ENCODE data around the gene SLC37A3. TPM values are rescaled to one million over a fixed set of nuclear protein-coding genes. Genes with fewer than 3 reads are reported as not detected.
"Not testable (repeated sequence)": the region's sequence is repeated elsewhere in the genome, so short reads cannot be mapped to it uniquely, and the experiment has no call there.

SLC37A3 gene
- total and polyA plus RNA-seq, 5 experiments from 2014 or later, result 7.3 to 38.3 (median 9.6) TPM

GRCh38 chr7:140334341-140335057 is 63.8 kb downstream of the SLC37A3 start:
- Mint-ChIP-seq H3K27ac (peak overlapping the region in 3 of 10 donors; percentile 3 to 34 (median 7)), H3K9me3 (no peaks in the 10 kb centered on the region), H3K27me3 (no peaks in the 10 kb centered on the region), H3K4me3 (no peak overlapping the region), H3K4me1 (peaks cover 0 to 5% (median 0%) of the 10 kb centered on the region in 4 donors), H3K36me3 (peaks cover 0 to 51% (median 7%) of the 10 kb centered on the region in 3 donors)
- ATAC-seq (no peak), DNase-seq (no peak)
- POLR2A ChIA-PET, result no interaction called here

GRCh38 chr7:140333686-140334085 is 64.6 kb downstream of the SLC37A3 start:
- H3K27ac Mint-ChIP-seq, result no peak overlapping the region
- no peak for ATAC-seq
- POLR2A ChIA-PET, result no interaction called here

GRCh38 chr7:140333223-140333622 is 65.1 kb downstream of the SLC37A3 start:
- ATAC-seq (no peak), DNase-seq (no peak)
- H3K27me3 Mint-ChIP-seq, result no peaks in the 10 kb centered on the region
- peaks cover 0 to 45% (median 7%) of the 10 kb centered on the region in 3 donors for H3K36me3 Mint-ChIP-seq
- peaks cover 0 to 5% (median 0%) of the 10 kb centered on the region in 4 donors for H3K4me1 Mint-ChIP-seq
- POLR2A ChIA-PET, result no interaction called here
- H3K9me3 Mint-ChIP-seq, result no peaks in the 10 kb centered on the region
- no peak overlapping the region for H3K27ac Mint-ChIP-seq
- no peak overlapping the region for H3K4me3 Mint-ChIP-seq

More at GRCh38 chr7:140333686-140334085, 64.6 kb downstream of the SLC37A3 start:
- H3K27me3 Mint-ChIP-seq, result no peaks in the 10 kb centered on the region
- no peaks in the 10 kb centered on the region for H3K9me3 Mint-ChIP-seq
- H3K36me3 Mint-ChIP-seq, result peaks cover 0 to 45% (median 7%) of the 10 kb centered on the region in 3 donors
- no peak overlapping the region for H3K4me3 Mint-ChIP-seq
- DNase-seq, result no peak
- peaks cover 0 to 5% (median 0%) of the 10 kb centered on the region in 4 donors for H3K4me1 Mint-ChIP-seq

- Mint-ChIP-seq H3K4me3 (no peak overlapping the region), H3K36me3 (peaks cover 0 to 28% (median 3%) of the 10 kb centered on the region in 3 donors), H3K4me1 (peaks cover 0 to 5% (median under 1%) of the 10 kb centered on the region in 4 donors), H3K9me3 (no peaks in the 10 kb centered on the region), H3K27me3 (no peaks in the 10 kb centered on the region), H3K27ac (peak overlapping the region in 2 of 10 donors; percentile 22 to 58)
- DNase-seq (no peak), ATAC-seq (no peak)
- POLR2A ChIA-PET, result interaction anchor here (0.5 kb wide), 1 partner anchor 126 kb away, joined by 7 read pairs; no protein-coding TSS in a partner anchor
Observed at GRCh38 chr7:140330595-140330994, 67.7 kb downstream of the SLC37A3 start.

GRCh38 chr7:140330128-140330527 is 68.2 kb downstream of the SLC37A3 start:
- H3K4me1 Mint-ChIP-seq, result peaks cover 0 to 5% (median under 1%) of the 10 kb centered on the region in 4 donors
- peak overlapping the region in 1 of 10 donors; percentile 58 for H3K27ac Mint-ChIP-seq
- H3K9me3 Mint-ChIP-seq, result no peaks in the 10 kb centered on the region
- no peak for DNase-seq
- peaks cover 0 to 24% (median 2%) of the 10 kb centered on the region in 3 donors for H3K36me3 Mint-ChIP-seq
- POLR2A ChIA-PET, result no interaction called here
- no peaks in the 10 kb centered on the region for H3K27me3 Mint-ChIP-seq
- ATAC-seq, result no peak
- H3K4me3 Mint-ChIP-seq, result no peak overlapping the region

- Mint-ChIP-seq H3K27ac (no peak overlapping the region), H3K27me3 (no peaks in the 10 kb centered on the region), H3K4me1 (peaks cover 0 to 2% (median under 1%) of the 10 kb centered on the region in 4 donors), H3K4me3 (no peak overlapping the region), H3K9me3 (no peaks in the 10 kb centered on the region), H3K36me3 (peaks cover 0 to 3% (median under 1%) of the 10 kb centered on the region in 3 donors)
- DNase-seq (no peak), ATAC-seq (no peak)
- POLR2A ChIA-PET, result no interaction called here
Observed at GRCh38 chr7:140327261-140327661, 71.1 kb downstream of the SLC37A3 start.

GRCh38 chr7:140326116-140326928 is 72.0 kb downstream of the SLC37A3 start:
- no peaks in the 10 kb centered on the region for H3K9me3 Mint-ChIP-seq
- peak overlapping the region in 2 of 10 donors; percentile 65 to 81 for H3K27ac Mint-ChIP-seq
- H3K4me1 Mint-ChIP-seq, result peaks cover 0 to 2% (median under 1%) of the 10 kb centered on the region in 4 donors
- no peak overlapping the region for H3K4me3 Mint-ChIP-seq
- DNase-seq (peak in 9 of 10 donors; percentile 24 to 72 (median 41)), ATAC-seq (peak; percentile 71 to 76)
- POLR2A ChIA-PET, result no interaction called here
- H3K27me3 Mint-ChIP-seq, result no peaks in the 10 kb centered on the region
- H3K36me3 Mint-ChIP-seq, result peaks cover 0 to 3% (median 0%) of the 10 kb centered on the region in 3 donors

GRCh38 chr7:140325600-140325999 is 72.7 kb downstream of the SLC37A3 start:
- peaks cover 0 to 2% (median 0%) of the 10 kb centered on the region in 4 donors for H3K4me1 Mint-ChIP-seq
- H3K27me3 Mint-ChIP-seq, result no peaks in the 10 kb centered on the region
- no peaks in the 10 kb centered on the region for H3K9me3 Mint-ChIP-seq
- POLR2A ChIA-PET, result interaction anchor here (0.7 kb wide), 1 partner anchor 84 kb away, joined by 4 read pairs; no protein-coding TSS in a partner anchor
- H3K4me3 Mint-ChIP-seq, result no peak overlapping the region
- H3K36me3 Mint-ChIP-seq, result peaks cover 0 to 2% (median 0%) of the 10 kb centered on the region in 3 donors
- no peak overlapping the region for H3K27ac Mint-ChIP-seq
- DNase-seq (no peak), ATAC-seq (no peak)

- Mint-ChIP-seq H3K4me3 (no peak overlapping the region), H3K36me3 (no peaks in the 10 kb centered on the region), H3K27ac (no peak overlapping the region), H3K9me3 (no peaks in the 10 kb centered on the region), H3K27me3 (no peaks in the 10 kb centered on the region), H3K4me1 (peaks cover 0 to 2% (median 0%) of the 10 kb centered on the region in 4 donors)
- ATAC-seq (no peak), DNase-seq (no peak)
- POLR2A ChIA-PET, result interaction anchor here (0.7 kb wide), 2 partner anchors 83 to 756 kb away, joined by 3 to 4 read pairs; no protein-coding TSS in a partner anchor
Observed at GRCh38 chr7:140324714-140325113, 73.6 kb downstream of the SLC37A3 start.

- H3K27me3 Mint-ChIP-seq, result no peaks in the 10 kb centered on the region
- ATAC-seq (no peak), DNase-seq (no peak)
- POLR2A ChIA-PET, result no interaction called here
- H3K9me3 Mint-ChIP-seq, result no peaks in the 10 kb centered on the region
- no peak overlapping the region for H3K4me3 Mint-ChIP-seq
- H3K27ac Mint-ChIP-seq, result peak overlapping the region in 2 of 10 donors; percentile 38 to 43
- peaks cover 0 to 2% (median under 1%) of the 10 kb centered on the region in 4 donors for H3K4me1 Mint-ChIP-seq
- peaks cover 0 to 5% (median 1%) of the 10 kb centered on the region in 3 donors for H3K36me3 Mint-ChIP-seq
Observed at GRCh38 chr7:140322759-140323158, 75.6 kb downstream of the SLC37A3 start.

- H3K27ac Mint-ChIP-seq, POLR2A ChIA-PET, H3K4me1 Mint-ChIP-seq, H3K27me3 Mint-ChIP-seq, DNase-seq, H3K36me3 Mint-ChIP-seq, ATAC-seq, H3K9me3 Mint-ChIP-seq, H3K4me3 Mint-ChIP-seq: not testable (repeated sequence)
Observed at GRCh38 chr7:140320078-140320477, 78.3 kb downstream of the SLC37A3 start.

GRCh38 chr7:140317999-140318398 is 80.3 kb downstream of the SLC37A3 start:
- peaks cover 0 to 2% (median 0%) of the 10 kb centered on the region in 9 donors for H3K9me3 Mint-ChIP-seq
- ATAC-seq (no peak), DNase-seq (no peak)
- no peak overlapping the region for H3K4me3 Mint-ChIP-seq
- peaks cover 0 to 5% (median 3%) of the 10 kb centered on the region in 4 donors for H3K4me1 Mint-ChIP-seq
- peaks cover 3 to 7% (median 5%) of the 10 kb centered on the region in 3 donors for H3K36me3 Mint-ChIP-seq
- no peak overlapping the region for H3K27ac Mint-ChIP-seq
- no peaks in the 10 kb centered on the region for H3K27me3 Mint-ChIP-seq
- POLR2A ChIA-PET, result no interaction called here

- H3K9me3 Mint-ChIP-seq, result peaks cover 0 to 6% (median 3%) of the 10 kb centered on the region in 9 donors
- peaks cover 3 to 11% (median 9%) of the 10 kb centered on the region in 3 donors for H3K36me3 Mint-ChIP-seq
- no peak overlapping the region for H3K4me3 Mint-ChIP-seq
- H3K27ac Mint-ChIP-seq, result no peak overlapping the region
- DNase-seq (no peak), ATAC-seq (no peak)
- POLR2A ChIA-PET, result no interaction called here
- peaks cover 2 to 7% (median 7%) of the 10 kb centered on the region in 4 donors for H3K4me1 Mint-ChIP-seq
- no peaks in the 10 kb centered on the region for H3K27me3 Mint-ChIP-seq
Observed at GRCh38 chr7:140317597-140317996, 80.7 kb downstream of the SLC37A3 start.
